Naive thymus-derived CD8-positive, alpha-beta T cell (primary cell): ENCODE data around the gene SMC4. TPM values are rescaled to one million over a fixed set of nuclear protein-coding genes. Genes with fewer than 3 reads are reported as not detected.
A peak's percentile ranks its signal among the peaks of the same experiment; 100 is the strongest.
"Not testable (repeated sequence)": the region's sequence is repeated elsewhere in the genome, so short reads cannot be mapped to it uniquely, and the experiment has no call there.

Source experiments
- ATAC-seq, 2 donors: fragments of 150-1000 bp; cut with Tn5 transposase in 1 of 2; sonication (Bioruptor Pico), chemical (Tn5 transposase) in 1 of 2; 1 replicate in 1 of 2; 2 replicates in 1 of 2; pipeline ENCODE4 v1.10.0; 2021; ENCODE audit warnings: mild to moderate bottlenecking in 2 of 2, moderate library complexity in 2 of 2
- POLR2A ChIA-PET: fragments of 350-600 bp; sonication (Branson Sonifier 250); formaldehyde crosslinking; loops from one replicate; lab custom pipeline; 2021; ENCODE audit warnings: antibody characterized with exemption; lab: Charles Lee
- DNase-seq, 10 donors: peaks; one replicate each; pipeline versions ENCODE4 v3.0.0 to v3.0.0-alpha.2; 2020 to 2022
- H3K27ac Mint-ChIP-seq, 10 donors: one replicate each; pipeline ENCODE4 v1.8.0; 2020 to 2022; ENCODE audit warnings: mild to moderate bottlenecking in 10 of 10, mixed read lengths in 10 of 10, moderate library complexity in 4 of 10, inconsistent platforms in 1 of 10
- H3K27me3 Mint-ChIP-seq, 5 donors: one replicate each; pipeline ENCODE4 v1.8.0; 2021 to 2022; ENCODE audit warnings: mixed read lengths in 5 of 5
- H3K36me3 Mint-ChIP-seq, 3 donors: one replicate each; pipeline ENCODE4 v1.8.0; 2020 to 2022; ENCODE audit warnings: mixed read lengths in 3 of 3, mild to moderate bottlenecking in 2 of 3, inconsistent platforms in 1 of 3
- H3K4me1 Mint-ChIP-seq, 4 donors: one replicate each; pipeline ENCODE4 v1.8.0; 2021 to 2022; ENCODE audit warnings: mixed read lengths in 4 of 4
- H3K4me3 Mint-ChIP-seq, 10 donors: one replicate each; pipeline ENCODE4 v1.8.0; 2020 to 2022; ENCODE audit warnings: mild to moderate bottlenecking in 10 of 10, mixed read lengths in 10 of 10, moderate library complexity in 6 of 10, inconsistent platforms in 1 of 10
- H3K9me3 Mint-ChIP-seq, 9 donors: one replicate each; pipeline ENCODE4 v1.8.0; 2020 to 2022; ENCODE audit warnings: mixed read lengths in 9 of 9, mild to moderate bottlenecking in 3 of 9, inconsistent platforms in 1 of 9, moderate library complexity in 1 of 9
- polyA plus RNA-seq, 3 donors: library from polyadenylated mRNA; unstranded; fragments of 300-500 nt; fragmentation: Illumina TruSeq; gene quantifications; one replicate each; pipeline ENCODE4 v1.2.3, GENCODE V29; 2021
- total RNA-seq, 8 experiments: library from RNA in 2 of 8; stranded (reverse) in 2 of 8; gene quantifications; one replicate each; pipeline ENCODE4 v1.2.3 and lab custom pipeline; 2021 to 2026

Gene SMC4
- total and polyA plus RNA-seq, 5 experiments from 2014 or later = 19.2 to 43.2 (median 32.9) TPM

GRCh38 chr3:160449636-160450598 is 50.5 kb downstream of the SMC4 start, which contains the start of gene TRIM59:
Gene TRIM59, minus strand, starts transcription at chr3:160449786. Its CDS starts 10,603 bp downstream, at chr3:160439183.
- Mint-ChIP-seq H3K27ac (peak within 1 kb of the TSS; percentile 88 to 98 (median 94)), H3K36me3 (peaks cover 0 to 6% (median 0%) of the 10 kb centered on the region in 3 donors), H3K9me3 (no peaks in the 10 kb centered on the region), H3K27me3 (no peaks in the 10 kb centered on the region), H3K4me1 (peaks cover 16 to 39% (median 30%) of the 10 kb centered on the region in 4 donors), H3K4me3 (peak within 1 kb of the TSS; percentile 91 to 100 (median 94))
- POLR2A ChIA-PET = interaction anchor here (0.8 to 1.7 kb wide), 6 partner anchors 11 to 306 kb away, joined by 3 to 14 read pairs (median 4); partner anchors contain the start of genes KPNA4 and PPM1L
- ATAC-seq = peak; percentile 96 to 97
- DNase-seq = peak; percentile 84 to 97 (median 94)

- H3K27ac Mint-ChIP-seq = peak overlapping the region in 3 of 10 donors; percentile 88 to 96 (median 94)
- no peaks in the 10 kb centered on the region for H3K27me3 Mint-ChIP-seq
- POLR2A ChIA-PET = interaction anchor here (1.4 kb wide), 1 partner anchor 118 kb away, joined by 3 read pairs; no protein-coding TSS in a partner anchor
- peaks cover 0 to 2% (median 0%) of the 10 kb centered on the region in 3 donors for H3K36me3 Mint-ChIP-seq
- H3K4me3 Mint-ChIP-seq = peak overlapping the region; percentile 91 to 100 (median 94)
- no peaks in the 10 kb centered on the region for H3K9me3 Mint-ChIP-seq
- no peak for DNase-seq
- H3K4me1 Mint-ChIP-seq = peaks cover 16 to 38% (median 27%) of the 10 kb centered on the region in 4 donors
- no peak for ATAC-seq
These were observed 51.4 kb downstream of the SMC4 start for GRCh38 chr3:160450846-160451245.

GRCh38 chr3:160451602-160452001 is 52.2 kb downstream of the SMC4 start:
- DNase-seq (no peak), ATAC-seq (no peak)
- no peak overlapping the region for H3K4me3 Mint-ChIP-seq
- no peaks in the 10 kb centered on the region for H3K9me3 Mint-ChIP-seq
- POLR2A ChIA-PET = no interaction called here
- H3K36me3 Mint-ChIP-seq = no peaks in the 10 kb centered on the region
- H3K27ac Mint-ChIP-seq = peak overlapping the region in 1 of 10 donors; percentile 24
- peaks cover 12 to 34% (median 22%) of the 10 kb centered on the region in 4 donors for H3K4me1 Mint-ChIP-seq
- H3K27me3 Mint-ChIP-seq = no peaks in the 10 kb centered on the region

GRCh38 chr3:160452251-160452650 is 52.8 kb downstream of the SMC4 start:
- DNase-seq, H3K9me3 Mint-ChIP-seq, H3K27me3 Mint-ChIP-seq, H3K4me3 Mint-ChIP-seq, POLR2A ChIA-PET, ATAC-seq, H3K36me3 Mint-ChIP-seq: not testable (repeated sequence)
- Mint-ChIP-seq H3K27ac (peak overlapping the region in 1 of 10 donors; percentile 73), H3K4me1 (peaks cover 11 to 31% (median 21%) of the 10 kb centered on the region in 4 donors)

- H3K27ac Mint-ChIP-seq = no peak overlapping the region
- no peaks in the 10 kb centered on the region for H3K36me3 Mint-ChIP-seq
- H3K4me3 Mint-ChIP-seq = no peak overlapping the region
- H3K4me1 Mint-ChIP-seq = peaks cover 2 to 7% (median 6%) of the 10 kb centered on the region in 4 donors
- ATAC-seq (no peak), DNase-seq (no peak)
- POLR2A ChIA-PET = no interaction called here
- H3K9me3 Mint-ChIP-seq = no peaks in the 10 kb centered on the region
- no peaks in the 10 kb centered on the region for H3K27me3 Mint-ChIP-seq
These were observed 55.5 kb downstream of the SMC4 start for GRCh38 chr3:160454995-160455394.

GRCh38 chr3:160455846-160456245 is 56.4 kb downstream of the SMC4 start:
- Mint-ChIP-seq H3K27me3 (no peaks in the 10 kb centered on the region), H3K4me3 (no peak overlapping the region), H3K9me3 (no peaks in the 10 kb centered on the region), H3K36me3 (no peaks in the 10 kb centered on the region), H3K27ac (no peak overlapping the region), H3K4me1 (no peaks in the 10 kb centered on the region)
- DNase-seq = no peak
- ATAC-seq = no peak
- POLR2A ChIA-PET = no interaction called here

- ATAC-seq (no peak), DNase-seq (no peak)
- Mint-ChIP-seq H3K4me1 (no peaks in the 10 kb centered on the region), H3K9me3 (no peaks in the 10 kb centered on the region), H3K36me3 (no peaks in the 10 kb centered on the region), H3K4me3 (no peak overlapping the region), H3K27ac (no peak overlapping the region), H3K27me3 (peaks cover 0 to 19% (median under 1%) of the 10 kb centered on the region in 5 donors)
- POLR2A ChIA-PET = no interaction called here
These were observed 58.7 kb downstream of the SMC4 start for GRCh38 chr3:160458151-160458550.

- H3K9me3 Mint-ChIP-seq = no peaks in the 10 kb centered on the region
- peaks cover 0 to 23% (median 3%) of the 10 kb centered on the region in 5 donors for H3K27me3 Mint-ChIP-seq
- no peaks in the 10 kb centered on the region for H3K36me3 Mint-ChIP-seq
- POLR2A ChIA-PET = no interaction called here
- no peak overlapping the region for H3K27ac Mint-ChIP-seq
- DNase-seq (no peak), ATAC-seq (no peak)
- no peak overlapping the region for H3K4me3 Mint-ChIP-seq
- H3K4me1 Mint-ChIP-seq = no peaks in the 10 kb centered on the region
These were observed 60.1 kb downstream of the SMC4 start for GRCh38 chr3:160459450-160459970.

- H3K4me3 Mint-ChIP-seq = no peak overlapping the region
- DNase-seq = no peak
- no peaks in the 10 kb centered on the region for H3K36me3 Mint-ChIP-seq
- POLR2A ChIA-PET = no interaction called here
- no peaks in the 10 kb centered on the region for H3K9me3 Mint-ChIP-seq
- peaks cover 0 to 23% (median 3%) of the 10 kb centered on the region in 5 donors for H3K27me3 Mint-ChIP-seq
- H3K27ac Mint-ChIP-seq = no peak overlapping the region
- ATAC-seq = no peak
- no peaks in the 10 kb centered on the region for H3K4me1 Mint-ChIP-seq
These were observed 60.6 kb downstream of the SMC4 start for GRCh38 chr3:160460033-160460432.

GRCh38 chr3:160464321-160464720 is 64.9 kb downstream of the SMC4 start:
- Mint-ChIP-seq H3K27me3 (peaks cover 2 to 23% (median 6%) of the 10 kb centered on the region in 5 donors), H3K9me3 (peaks cover 0 to 7% (median 2%) of the 10 kb centered on the region in 9 donors), H3K4me3 (no peak overlapping the region), H3K27ac (no peak overlapping the region), H3K36me3 (peaks cover 0 to 4% (median 0%) of the 10 kb centered on the region in 3 donors), H3K4me1 (no peaks in the 10 kb centered on the region)
- no peak for DNase-seq
- POLR2A ChIA-PET = no interaction called here
- ATAC-seq = no peak

GRCh38 chr3:160464971-160465370 is 65.5 kb downstream of the SMC4 start:
- no peaks in the 10 kb centered on the region for H3K4me1 Mint-ChIP-seq
- H3K27me3 Mint-ChIP-seq = peaks cover 2 to 23% (median 10%) of the 10 kb centered on the region in 5 donors
- peaks cover 0 to 10% (median 3%) of the 10 kb centered on the region in 3 donors for H3K36me3 Mint-ChIP-seq
- no peak for DNase-seq
- peaks cover 0 to 13% (median 9%) of the 10 kb centered on the region in 9 donors for H3K9me3 Mint-ChIP-seq
- POLR2A ChIA-PET = no interaction called here
- H3K4me3 Mint-ChIP-seq = no peak overlapping the region
- H3K27ac Mint-ChIP-seq = no peak overlapping the region
- ATAC-seq = no peak

- ATAC-seq = no peak
- POLR2A ChIA-PET = no interaction called here
- H3K27ac Mint-ChIP-seq = no peak overlapping the region
- peaks cover 0 to 11% (median 9%) of the 10 kb centered on the region in 5 donors for H3K27me3 Mint-ChIP-seq
- peaks cover 0 to 10% (median 5%) of the 10 kb centered on the region in 3 donors for H3K36me3 Mint-ChIP-seq
- peaks cover 0 to 26% (median 16%) of the 10 kb centered on the region in 9 donors for H3K9me3 Mint-ChIP-seq
- no peaks in the 10 kb centered on the region for H3K4me1 Mint-ChIP-seq
- no peak for DNase-seq
- H3K4me3 Mint-ChIP-seq = no peak overlapping the region
These were observed 70.7 kb downstream of the SMC4 start for GRCh38 chr3:160470181-160470580.
